ENCODE measurements around the gene NDUFB8.
A peak's percentile ranks its signal among the peaks of the same experiment; 100 is the strongest.

Gene NDUFB8

DNA sequence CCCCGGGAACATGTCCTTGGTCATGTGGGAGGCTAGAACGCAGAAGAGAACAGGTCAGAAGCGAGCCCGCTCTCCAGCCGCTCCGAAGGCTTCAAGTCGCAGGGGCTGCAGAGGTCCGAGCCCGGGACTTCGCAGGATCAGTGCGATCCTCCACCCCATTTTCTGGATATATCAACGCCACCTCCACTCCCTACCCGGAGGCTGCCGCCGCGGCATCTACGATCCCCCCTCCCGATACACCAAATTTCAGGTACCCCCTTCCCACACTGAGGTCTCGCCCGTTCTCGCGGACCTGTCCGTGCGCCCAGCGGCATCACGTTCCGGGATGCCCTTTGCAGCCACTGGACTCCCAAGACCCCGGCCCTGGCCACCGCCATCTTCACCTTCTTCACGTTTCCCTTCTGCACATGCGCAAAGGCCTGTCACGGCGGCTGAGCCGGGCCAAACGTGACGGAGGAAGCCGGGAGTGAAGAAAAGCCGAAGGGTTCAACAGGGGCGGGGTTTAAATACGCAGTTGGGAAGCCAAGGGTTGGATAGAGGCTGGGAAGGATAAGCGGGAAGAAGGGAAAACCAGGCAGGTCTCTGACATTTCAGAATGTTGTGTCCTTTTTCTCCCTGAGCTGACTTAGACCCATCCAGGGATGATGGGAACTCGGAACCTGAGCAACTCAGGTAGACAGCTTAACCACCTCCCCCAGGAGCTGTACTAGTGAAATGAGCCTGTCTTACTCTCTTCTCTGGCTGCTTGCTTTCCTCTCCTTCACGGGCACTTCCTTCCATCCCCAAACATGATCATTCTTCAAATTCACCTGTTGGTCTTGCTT lies at the start of gene NDUFB8 (continued):
- TF ChIP-seq, protein P1, sequence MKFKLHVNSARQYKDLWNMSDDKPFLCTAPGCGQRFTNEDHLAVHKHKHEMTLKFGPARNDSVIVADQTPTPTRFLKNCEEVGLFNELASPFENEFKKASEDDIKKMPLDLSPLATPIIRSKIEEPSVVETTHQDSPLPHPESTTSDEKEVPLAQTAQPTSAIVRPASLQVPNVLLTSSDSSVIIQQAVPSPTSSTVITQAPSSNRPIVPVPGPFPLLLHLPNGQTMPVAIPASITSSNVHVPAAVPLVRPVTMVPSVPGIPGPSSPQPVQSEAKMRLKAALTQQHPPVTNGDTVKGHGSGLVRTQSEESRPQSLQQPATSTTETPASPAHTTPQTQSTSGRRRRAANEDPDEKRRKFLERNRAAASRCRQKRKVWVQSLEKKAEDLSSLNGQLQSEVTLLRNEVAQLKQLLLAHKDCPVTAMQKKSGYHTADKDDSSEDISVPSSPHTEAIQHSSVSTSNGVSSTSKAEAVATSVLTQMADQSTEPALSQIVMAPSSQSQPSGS (tag by site-specific recombination; IDR thresholded peaks at IDR 0.05; ENCODE audit: low read depth), result no peak
- TF ChIP-seq, protein P2, sequence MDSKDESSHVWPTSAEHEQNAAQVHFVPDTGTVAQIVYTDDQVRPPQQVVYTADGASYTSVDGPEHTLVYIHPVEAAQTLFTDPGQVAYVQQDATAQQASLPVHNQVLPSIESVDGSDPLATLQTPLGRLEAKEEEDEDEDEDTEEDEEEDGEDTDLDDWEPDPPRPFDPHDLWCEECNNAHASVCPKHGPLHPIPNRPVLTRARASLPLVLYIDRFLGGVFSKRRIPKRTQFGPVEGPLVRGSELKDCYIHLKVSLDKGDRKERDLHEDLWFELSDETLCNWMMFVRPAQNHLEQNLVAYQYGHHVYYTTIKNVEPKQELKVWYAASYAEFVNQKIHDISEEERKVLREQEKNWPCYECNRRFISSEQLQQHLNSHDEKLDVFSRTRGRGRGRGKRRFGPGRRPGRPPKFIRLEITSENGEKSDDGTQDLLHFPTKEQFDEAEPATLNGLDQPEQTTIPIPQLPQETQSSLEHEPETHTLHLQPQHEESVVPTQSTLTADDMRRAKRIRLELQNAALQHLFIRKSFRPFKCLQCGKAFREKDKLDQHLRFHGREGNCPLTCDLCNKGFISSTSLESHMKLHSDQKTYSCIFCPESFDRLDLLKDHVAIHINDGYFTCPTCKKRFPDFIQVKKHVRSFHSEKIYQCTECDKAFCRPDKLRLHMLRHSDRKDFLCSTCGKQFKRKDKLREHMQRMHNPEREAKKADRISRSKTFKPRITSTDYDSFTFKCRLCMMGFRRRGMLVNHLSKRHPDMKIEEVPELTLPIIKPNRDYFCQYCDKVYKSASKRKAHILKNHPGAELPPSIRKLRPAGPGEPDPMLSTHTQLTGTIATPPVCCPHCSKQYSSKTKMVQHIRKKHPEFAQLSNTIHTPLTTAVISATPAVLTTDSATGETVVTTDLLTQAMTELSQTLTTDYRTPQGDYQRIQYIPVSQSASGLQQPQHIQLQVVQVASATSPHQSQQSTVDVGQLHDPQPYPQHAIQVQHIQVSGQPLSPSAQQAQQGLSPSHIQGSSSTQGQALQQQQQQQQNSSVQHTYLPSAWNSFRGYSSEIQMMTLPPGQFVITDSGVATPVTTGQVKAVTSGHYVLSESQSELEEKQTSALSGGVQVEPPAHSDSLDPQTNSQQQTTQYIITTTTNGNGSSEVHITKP (tag by site-specific recombination; IDR thresholded peaks at IDR 0.05), result peak; percentile 99
- TF ChIP-seq YY2 (tag by site-specific recombination; IDR thresholded peaks at IDR 0.05) (peak; percentile 93), ZNF174 (tag by site-specific recombination; IDR thresholded peaks at IDR 0.05) (no peak), SP3 (tag by site-specific recombination; IDR thresholded peaks at IDR 0.05) (0 out of 2 replicates have a peak, but pooled peaks have one; percentile 41), ZEB2 (tag by site-specific recombination; IDR thresholded peaks at IDR 0.05) (peak; percentile 28; the same call in 1 of the 2 replicates), ZNF558 (tag by site-specific recombination; IDR thresholded peaks at IDR 0.05) (no peak), ZNF311 (tag by site-specific recombination; IDR thresholded peaks at IDR 0.05; ENCODE audit: borderline replicate concordance) (no peak), RBAK (tag by site-specific recombination; IDR thresholded peaks at IDR 0.05) (no peak), PRDM1 (tag by site-specific recombination; IDR thresholded peaks at IDR 0.05) (peak; percentile 71), ZSCAN30 (tag by site-specific recombination; IDR thresholded peaks at IDR 0.05) (peak; percentile 3; the same call in 1 of the 2 replicates), ZNF426 (tag by site-specific recombination; IDR thresholded peaks at IDR 0.05) (no peak), ZNF138 (tag by site-specific recombination; IDR thresholded peaks at IDR 0.05; ENCODE audit: borderline replicate concordance) (no peak), TRIM28 (IDR thresholded peaks at IDR 0.05; ENCODE audit: borderline replicate concordance, low read length) (0 out of 2 replicates have a peak, but pooled peaks have one; percentile 36), SP2 (tag by site-specific recombination; IDR thresholded peaks at IDR 0.05) (0 out of 2 replicates have a peak, but pooled peaks have one; percentile 37), ZBTB8A (tag by site-specific recombination; IDR thresholded peaks at IDR 0.05) (0 out of 2 replicates have a peak, but pooled peaks have one; percentile 18), ZSCAN16 (tag by site-specific recombination; IDR thresholded peaks at IDR 0.05) (no peak)
- TF ChIP-seq, protein P3, sequence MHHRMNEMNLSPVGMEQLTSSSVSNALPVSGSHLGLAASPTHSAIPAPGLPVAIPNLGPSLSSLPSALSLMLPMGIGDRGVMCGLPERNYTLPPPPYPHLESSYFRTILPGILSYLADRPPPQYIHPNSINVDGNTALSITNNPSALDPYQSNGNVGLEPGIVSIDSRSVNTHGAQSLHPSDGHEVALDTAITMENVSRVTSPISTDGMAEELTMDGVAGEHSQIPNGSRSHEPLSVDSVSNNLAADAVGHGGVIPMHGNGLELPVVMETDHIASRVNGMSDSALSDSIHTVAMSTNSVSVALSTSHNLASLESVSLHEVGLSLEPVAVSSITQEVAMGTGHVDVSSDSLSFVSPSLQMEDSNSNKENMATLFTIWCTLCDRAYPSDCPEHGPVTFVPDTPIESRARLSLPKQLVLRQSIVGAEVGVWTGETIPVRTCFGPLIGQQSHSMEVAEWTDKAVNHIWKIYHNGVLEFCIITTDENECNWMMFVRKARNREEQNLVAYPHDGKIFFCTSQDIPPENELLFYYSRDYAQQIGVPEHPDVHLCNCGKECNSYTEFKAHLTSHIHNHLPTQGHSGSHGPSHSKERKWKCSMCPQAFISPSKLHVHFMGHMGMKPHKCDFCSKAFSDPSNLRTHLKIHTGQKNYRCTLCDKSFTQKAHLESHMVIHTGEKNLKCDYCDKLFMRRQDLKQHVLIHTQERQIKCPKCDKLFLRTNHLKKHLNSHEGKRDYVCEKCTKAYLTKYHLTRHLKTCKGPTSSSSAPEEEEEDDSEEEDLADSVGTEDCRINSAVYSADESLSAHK (tag by site-specific recombination; IDR thresholded peaks at IDR 0.05), result no peak
- TF ChIP-seq, protein P4, sequence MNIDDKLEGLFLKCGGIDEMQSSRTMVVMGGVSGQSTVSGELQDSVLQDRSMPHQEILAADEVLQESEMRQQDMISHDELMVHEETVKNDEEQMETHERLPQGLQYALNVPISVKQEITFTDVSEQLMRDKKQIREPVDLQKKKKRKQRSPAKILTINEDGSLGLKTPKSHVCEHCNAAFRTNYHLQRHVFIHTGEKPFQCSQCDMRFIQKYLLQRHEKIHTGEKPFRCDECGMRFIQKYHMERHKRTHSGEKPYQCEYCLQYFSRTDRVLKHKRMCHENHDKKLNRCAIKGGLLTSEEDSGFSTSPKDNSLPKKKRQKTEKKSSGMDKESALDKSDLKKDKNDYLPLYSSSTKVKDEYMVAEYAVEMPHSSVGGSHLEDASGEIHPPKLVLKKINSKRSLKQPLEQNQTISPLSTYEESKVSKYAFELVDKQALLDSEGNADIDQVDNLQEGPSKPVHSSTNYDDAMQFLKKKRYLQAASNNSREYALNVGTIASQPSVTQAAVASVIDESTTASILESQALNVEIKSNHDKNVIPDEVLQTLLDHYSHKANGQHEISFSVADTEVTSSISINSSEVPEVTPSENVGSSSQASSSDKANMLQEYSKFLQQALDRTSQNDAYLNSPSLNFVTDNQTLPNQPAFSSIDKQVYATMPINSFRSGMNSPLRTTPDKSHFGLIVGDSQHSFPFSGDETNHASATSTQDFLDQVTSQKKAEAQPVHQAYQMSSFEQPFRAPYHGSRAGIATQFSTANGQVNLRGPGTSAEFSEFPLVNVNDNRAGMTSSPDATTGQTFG (tag by site-specific recombination; IDR thresholded peaks at IDR 0.05; ENCODE audit: borderline replicate concordance), result no peak
- TF ChIP-seq, protein P5, sequence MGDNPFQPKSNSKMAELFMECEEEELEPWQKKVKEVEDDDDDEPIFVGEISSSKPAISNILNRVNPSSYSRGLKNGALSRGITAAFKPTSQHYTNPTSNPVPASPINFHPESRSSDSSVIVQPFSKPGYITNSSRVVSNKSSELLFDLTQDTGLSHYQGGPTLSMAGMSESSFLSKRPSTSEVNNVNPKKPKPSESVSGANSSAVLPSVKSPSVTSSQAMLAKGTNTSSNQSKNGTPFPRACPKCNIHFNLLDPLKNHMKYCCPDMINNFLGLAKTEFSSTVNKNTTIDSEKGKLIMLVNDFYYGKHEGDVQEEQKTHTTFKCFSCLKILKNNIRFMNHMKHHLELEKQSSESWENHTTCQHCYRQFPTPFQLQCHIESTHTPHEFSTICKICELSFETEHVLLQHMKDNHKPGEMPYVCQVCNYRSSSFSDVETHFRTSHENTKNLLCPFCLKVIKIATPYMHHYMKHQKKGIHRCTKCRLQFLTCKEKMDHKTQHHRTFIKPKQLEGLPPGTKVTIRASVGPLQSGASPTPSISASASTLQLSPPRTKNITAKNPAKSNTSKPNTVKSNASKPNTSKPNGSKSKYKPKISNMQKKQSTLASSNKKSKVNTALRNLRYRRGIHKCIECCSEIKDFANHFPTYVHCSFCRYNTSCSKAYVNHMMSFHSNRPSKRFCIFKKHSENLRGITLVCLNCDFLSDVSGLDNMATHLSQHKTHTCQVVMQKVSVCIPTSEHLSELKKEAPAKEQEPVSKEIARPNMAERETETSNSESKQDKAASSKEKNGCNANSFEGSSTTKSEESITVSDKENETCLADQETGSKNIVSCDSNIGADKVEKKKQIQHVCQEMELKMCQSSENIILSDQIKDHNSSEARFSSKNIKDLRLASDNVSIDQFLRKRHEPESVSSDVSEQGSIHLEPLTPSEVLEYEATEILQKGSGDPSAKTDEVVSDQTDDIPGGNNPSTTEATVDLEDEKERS (tag by site-specific recombination; IDR thresholded peaks at IDR 0.05), result no peak
